NCI-H1105 (cell line): ENCODE measurements around the gene MVP.
"Not testable (repeated sequence)": the region's sequence is repeated elsewhere in the genome, so short reads cannot be mapped to it uniquely, and the experiment has no call there.

Experiments
- DNase-seq: peaks from one replicate; lab custom pipeline; 2025; lab: John Stamatoyannopoulos, UW

MVP gene

GRCh38 chr16:29820271-29820701 lies at the start of gene MVP:
TSS of gene MVP (plus strand) at chr16:29820462. CDS start at chr16:29830550, 10,088 bp downstream.
- DNase-seq = no peak

GRCh38 chr16:29772330-29772729 lies 47.9 kb upstream of the MVP start:
- DNase-seq = not testable (repeated sequence)

- DNase-seq = no peak
Measured at GRCh38 chr16:29774730-29775129, 45.5 kb upstream of the MVP start.

GRCh38 chr16:29775742-29776408 lies 44.4 kb upstream of the MVP start:
- no peak for DNase-seq

GRCh38 chr16:29777576-29778350 lies 42.5 kb upstream of the MVP start, which contains the start of gene ZG16:
TSS of gene ZG16 (plus strand) at chr16:29778256. CDS start at chr16:29779267, 1,011 bp downstream.
- no peak for DNase-seq

- DNase-seq = no peak
Measured at GRCh38 chr16:29779474-29779873, 40.8 kb upstream of the MVP start.

- DNase-seq = not testable (repeated sequence)
Measured at GRCh38 chr16:29783094-29783953, 36.9 kb upstream of the MVP start.

- DNase-seq = no peak
Measured at GRCh38 chr16:29784157-29784556, 36.1 kb upstream of the MVP start.

GRCh38 chr16:29784901-29785500 lies 35.3 kb upstream of the MVP start:
- no peak for DNase-seq

- not testable (repeated sequence) for DNase-seq
Measured at GRCh38 chr16:29787155-29787554, 33.1 kb upstream of the MVP start.

- DNase-seq = no peak
Measured at GRCh38 chr16:29789775-29790182, 30.5 kb upstream of the MVP start.

- DNase-seq = peak; percentile 98
Measured at GRCh38 chr16:29790183-29790948, 29.9 kb upstream of the MVP start, which contains the start of gene KIF22. TSS of gene KIF22 (plus strand) at chr16:29790751. CDS start at chr16:29790760, 9 bp downstream.

- no peak for DNase-seq
Measured at GRCh38 chr16:29790949-29791844, 29.1 kb upstream of the MVP start.

GRCh38 chr16:29791845-29792807 lies 28.1 kb upstream of the MVP start:
- DNase-seq = no peak

- DNase-seq = not testable (repeated sequence)
Measured at GRCh38 chr16:29793153-29793552, 27.1 kb upstream of the MVP start.

- no peak for DNase-seq
Measured at GRCh38 chr16:29794231-29794710, 26.0 kb upstream of the MVP start.

GRCh38 chr16:29802416-29802935 lies 17.8 kb upstream of the MVP start:
- no peak for DNase-seq

GRCh38 chr16:29804020-29804419 lies 16.2 kb upstream of the MVP start:
- DNase-seq = no peak
